NCI-H226 (cell line): ENCODE results near the gene DLST.

Experiments
- DNase-seq: peaks from one replicate; pipeline ENCODE4 v3.0.0-alpha.2; 2015

Gene DLST

GRCh38 chr14:74881431-74882102, at the start of gene DLST:
DLST (plus strand) TSS chr14:74881916; CDS start chr14:74881954, 38 bp downstream.
- DNase-seq, result peak; percentile 77

- DNase-seq, result no peak
These were observed 48.9 kb upstream of the DLST start for GRCh38 chr14:74832849-74833248.

GRCh38 chr14:74834692-74835392, 46.9 kb upstream of the DLST start:
- DNase-seq, result no peak

- no peak for DNase-seq
These were observed 46.0 kb upstream of the DLST start for GRCh38 chr14:74835645-74836250.

- no peak for DNase-seq
These were observed 45.3 kb upstream of the DLST start for GRCh38 chr14:74836251-74836960.

- no peak for DNase-seq
These were observed 43.5 kb upstream of the DLST start for GRCh38 chr14:74838166-74838565.

GRCh38 chr14:74840603-74841030, 41.1 kb upstream of the DLST start:
- no peak for DNase-seq

GRCh38 chr14:74841230-74842207, 40.2 kb upstream of the DLST start:
- no peak for DNase-seq

GRCh38 chr14:74843653-74844052, 38.1 kb upstream of the DLST start:
- DNase-seq, result no peak

GRCh38 chr14:74846168-74846567, 35.5 kb upstream of the DLST start:
- DNase-seq, result no peak

- DNase-seq, result peak; percentile 27
These were observed 34.6 kb upstream of the DLST start for GRCh38 chr14:74846968-74847665.

- no peak for DNase-seq
These were observed 32.9 kb upstream of the DLST start for GRCh38 chr14:74848768-74849167.

- no peak for DNase-seq
These were observed 28.7 kb upstream of the DLST start for GRCh38 chr14:74852922-74853530.

- DNase-seq, result no peak
These were observed 28.1 kb upstream of the DLST start for GRCh38 chr14:74853581-74853980.

- no peak for DNase-seq
These were observed 26.7 kb upstream of the DLST start for GRCh38 chr14:74855021-74855420.

- no peak for DNase-seq
These were observed 25.8 kb upstream of the DLST start for GRCh38 chr14:74855945-74856344.

- no peak for DNase-seq
These were observed 25.4 kb upstream of the DLST start for GRCh38 chr14:74856366-74856765.

GRCh38 chr14:74858022-74858421, 23.7 kb upstream of the DLST start:
- DNase-seq, result no peak

GRCh38 chr14:74859757-74860552, 21.8 kb upstream of the DLST start:
- no peak for DNase-seq
